Kasumi-1 (cell line): ENCODE data around the gene PLP1.
A peak's percentile ranks its signal among the peaks of the same experiment; 100 is the strongest.
"Not testable (repeated sequence)": the region's sequence is repeated elsewhere in the genome, so short reads cannot be mapped to it uniquely, and the experiment has no call there.

Experiments used
- DNase-seq, 2 experiments: peaks; one replicate each; lab custom pipeline; 2025; lab: John Stamatoyannopoulos, UW

Gene PLP1

GRCh38 chrX:103780336-103781061 lies 3.9 kb downstream of the PLP1 start:
- DNase-seq: no peak

- no peak for DNase-seq
Measured at GRCh38 chrX:103781062-103781402, 4.4 kb downstream of the PLP1 start.

- no peak for DNase-seq
Measured at GRCh38 chrX:103781706-103782105, 5.1 kb downstream of the PLP1 start.

- DNase-seq: no peak
Measured at GRCh38 chrX:103782640-103783039, 6.0 kb downstream of the PLP1 start.

- DNase-seq: no peak
Measured at GRCh38 chrX:103783196-103783595, 6.6 kb downstream of the PLP1 start.

GRCh38 chrX:103783971-103784370 lies 7.3 kb downstream of the PLP1 start:
- no peak for DNase-seq

GRCh38 chrX:103789004-103789403 lies 12.4 kb downstream of the PLP1 start:
- no peak for DNase-seq

- DNase-seq: no peak
Measured at GRCh38 chrX:103791228-103791627, 14.6 kb downstream of the PLP1 start.

GRCh38 chrX:103791826-103792485 lies 15.3 kb downstream of the PLP1 start:
- DNase-seq: no peak

- DNase-seq: no peak
Measured at GRCh38 chrX:103792916-103793544, 16.4 kb downstream of the PLP1 start.

- no peak for DNase-seq
Measured at GRCh38 chrX:103793545-103793940, 16.9 kb downstream of the PLP1 start.

GRCh38 chrX:103794119-103794518 lies 17.5 kb downstream of the PLP1 start:
- no peak for DNase-seq

GRCh38 chrX:103797691-103798090 lies 21.1 kb downstream of the PLP1 start:
- no peak for DNase-seq

GRCh38 chrX:103800318-103800717 lies 23.7 kb downstream of the PLP1 start:
- no peak for DNase-seq

GRCh38 chrX:103805860-103806259 lies 29.2 kb downstream of the PLP1 start:
- no peak for DNase-seq

GRCh38 chrX:103806862-103807474 lies 30.3 kb downstream of the PLP1 start:
- no peak for DNase-seq

GRCh38 chrX:103811858-103812257 lies 35.2 kb downstream of the PLP1 start:
- no peak for DNase-seq

GRCh38 chrX:103817101-103817500 lies 40.5 kb downstream of the PLP1 start:
- DNase-seq: not testable (repeated sequence)

- DNase-seq: peak; percentile 40 to 50
Measured at GRCh38 chrX:103817502-103817901, 40.9 kb downstream of the PLP1 start.

GRCh38 chrX:103818842-103819619 lies 42.4 kb downstream of the PLP1 start:
- no peak for DNase-seq

GRCh38 chrX:103820802-103821201 lies 44.2 kb downstream of the PLP1 start:
- DNase-seq: not testable (repeated sequence)

- DNase-seq: no peak
Measured at GRCh38 chrX:103823591-103823990, 47.0 kb downstream of the PLP1 start.
